C4-2B (cell line): ENCODE results near the gene HELLS.

Source experiments
- ZFX ChIP-seq: fragments of 450-650 bp; IDR thresholded peaks from 2 replicates; pipeline ENCODE4 v1.6.1; 2017
- TF ChIP-seq, protein P1 (sequence below): fragments of 450-650 bp; conservative IDR thresholded peaks from 2 replicates; pipeline ENCODE4 v1.5.1; 2017; ENCODE audit warnings: mild to moderate bottlenecking

DNA sequence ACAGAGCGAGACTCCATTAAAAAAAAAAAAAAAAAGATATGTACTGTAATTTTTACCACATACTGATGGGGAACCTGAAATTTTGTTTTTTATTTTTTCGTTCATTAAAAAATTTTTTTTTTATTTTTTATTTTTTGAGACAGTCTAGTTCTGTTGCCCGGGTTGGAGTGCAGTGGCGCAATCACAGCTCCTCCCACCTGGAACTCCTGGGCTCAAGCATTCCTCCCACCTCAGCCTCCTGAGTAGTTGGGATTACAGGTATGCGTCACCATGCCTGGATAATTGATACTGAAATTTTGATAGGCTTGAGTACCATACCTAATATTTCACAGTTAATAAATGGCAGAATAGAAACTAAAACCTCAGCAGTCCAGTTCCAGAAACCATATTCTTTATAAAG lies 20.9 kb upstream of the HELLS start:
- TF ChIP-seq, protein P1, sequence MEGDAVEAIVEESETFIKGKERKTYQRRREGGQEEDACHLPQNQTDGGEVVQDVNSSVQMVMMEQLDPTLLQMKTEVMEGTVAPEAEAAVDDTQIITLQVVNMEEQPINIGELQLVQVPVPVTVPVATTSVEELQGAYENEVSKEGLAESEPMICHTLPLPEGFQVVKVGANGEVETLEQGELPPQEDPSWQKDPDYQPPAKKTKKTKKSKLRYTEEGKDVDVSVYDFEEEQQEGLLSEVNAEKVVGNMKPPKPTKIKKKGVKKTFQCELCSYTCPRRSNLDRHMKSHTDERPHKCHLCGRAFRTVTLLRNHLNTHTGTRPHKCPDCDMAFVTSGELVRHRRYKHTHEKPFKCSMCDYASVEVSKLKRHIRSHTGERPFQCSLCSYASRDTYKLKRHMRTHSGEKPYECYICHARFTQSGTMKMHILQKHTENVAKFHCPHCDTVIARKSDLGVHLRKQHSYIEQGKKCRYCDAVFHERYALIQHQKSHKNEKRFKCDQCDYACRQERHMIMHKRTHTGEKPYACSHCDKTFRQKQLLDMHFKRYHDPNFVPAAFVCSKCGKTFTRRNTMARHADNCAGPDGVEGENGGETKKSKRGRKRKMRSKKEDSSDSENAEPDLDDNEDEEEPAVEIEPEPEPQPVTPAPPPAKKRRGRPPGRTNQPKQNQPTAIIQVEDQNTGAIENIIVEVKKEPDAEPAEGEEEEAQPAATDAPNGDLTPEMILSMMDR: no peak
- no peak for TF ChIP-seq ZFX
